ENCODE measurements around the gene WDR41. TPM values are rescaled to one million over a fixed set of nuclear protein-coding genes. Genes with fewer than 3 reads are reported as not detected.

The WDR41 gene
- total RNA-seq, 1 experiment from 2014 or later: 54.1 TPM

GRCh38 chr5:77390795-77391194 lies 101.3 kb downstream of the WDR41 start:
- Histone ChIP-seq H3K9me3 (ENCODE audit: control insufficient read depth in 1 of 2, insufficient read depth in 1 of 2, low read depth in 1 of 2, low read length in 2 of 2) (no peaks in the 10 kb centered on the region), H3K36me3 (ENCODE audit: control insufficient read depth in 1 of 2, insufficient read depth in 2 of 2, low read length in 2 of 2) (no peaks in the 10 kb centered on the region), H3K27me3 (ENCODE audit: insufficient read depth, low read length) (no peaks in the 10 kb centered on the region), H2AFZ (ENCODE audit: low read depth, low read length, poor library complexity, severe bottlenecking) (no peak overlapping the region), H3K4me3 (replicated peaks in 1 of 2; ENCODE audit: low read depth in 1 of 2, low read length in 2 of 2) (no peak overlapping the region), H3K27ac (ENCODE audit: low read depth, low read length) (no peak overlapping the region), H3K9ac (ENCODE audit: low read length) (no peak overlapping the region), H4K20me1 (ENCODE audit: insufficient read depth) (no peaks in the 10 kb centered on the region), H3K79me2 (ENCODE audit: insufficient read depth, low read length) (no peaks in the 10 kb centered on the region), H3K4me2 (ENCODE audit: low read length) (no peak overlapping the region), H3K4me1 (ENCODE audit: control insufficient read depth in 1 of 2, insufficient read depth in 2 of 2, low read length in 2 of 2) (no peaks in the 10 kb centered on the region), H3K9me2 (ENCODE audit: insufficient read depth) (no peaks in the 10 kb centered on the region)
- ChIA-PET POLR2A (no interaction called here), CTCF (no interaction called here), RAD21 (ENCODE audit: low non-redundant PET in 1 of 2, low total read pairs in 2 of 2, uncharacterized antibody in 2 of 2, unreplicated experiment in 2 of 2) (no interaction called here)
- DNase-seq (ENCODE audit: low read depth, low spot score) (no peak), ATAC-seq (no peak)
- TF ChIP-seq EGR1 (IDR thresholded peaks at IDR 0.05; ENCODE audit: low read depth) (no peak), POLR2A (IDR thresholded peaks at IDR 0.05; ENCODE audit: borderline replicate concordance, extremely low read depth, insufficient read depth, insufficient read length) (no peak), ZNF274 (IDR thresholded peaks at IDR 0.05; ENCODE audit: low read depth, low read length) (no peak)
- intact Hi-C loops (cut with micrococcal nuclease): no loop called here
- BruUV-seq (replicated peaks): no TSS peak

GRCh38 chr5:77390221-77390620 lies 101.9 kb downstream of the WDR41 start:
- H3K36me3 ChIP-seq (ENCODE audit: control insufficient read depth in 1 of 2, insufficient read depth in 2 of 2, low read length in 2 of 2): no peaks in the 10 kb centered on the region
- no TSS peak for BruUV-seq (replicated peaks)
- ChIA-PET POLR2A (no interaction called here), RAD21 (ENCODE audit: low non-redundant PET in 1 of 2, low total read pairs in 2 of 2, uncharacterized antibody in 2 of 2, unreplicated experiment in 2 of 2) (no interaction called here), CTCF (no interaction called here)
- no peak overlapping the region for H3K4me2 ChIP-seq (ENCODE audit: low read length)
- H3K9ac ChIP-seq (ENCODE audit: low read length): no peak overlapping the region
- H3K79me2 ChIP-seq (ENCODE audit: insufficient read depth, low read length): no peaks in the 10 kb centered on the region
- intact Hi-C loops (cut with micrococcal nuclease): no loop called here
- no peak for DNase-seq (ENCODE audit: low read depth, low spot score)
- no peaks in the 10 kb centered on the region for H4K20me1 ChIP-seq (ENCODE audit: insufficient read depth)
- ATAC-seq: no peak
- TF ChIP-seq RAD21 (IDR thresholded peaks at IDR 0.05; ENCODE audit: low read depth) (no peak), SP1 (IDR thresholded peaks at IDR 0.05; ENCODE audit: low read depth) (no peak), EGR1 (IDR thresholded peaks at IDR 0.05; ENCODE audit: low read depth) (no peak), TCF7L2 (IDR thresholded peaks at IDR 0.05; ENCODE audit: borderline replicate concordance, extremely low read depth, insufficient read depth, insufficient read length) (no peak), MAX (IDR thresholded peaks at IDR 0.05) (no peak), SRF (IDR thresholded peaks at IDR 0.05; ENCODE audit: low read depth) (no peak), CEBPB (IDR thresholded peaks at IDR 0.05; ENCODE audit: low read depth) (no peak), YY1 (IDR thresholded peaks at IDR 0.05; ENCODE audit: extremely low read depth, insufficient replicate concordance, low read depth, low read length) (no peak), FOSL1 (IDR thresholded peaks at IDR 0.05; ENCODE audit: low read depth) (no peak), CBX3 (IDR thresholded peaks at IDR 0.05; ENCODE audit: low read depth) (no peak), ZFX (IDR thresholded peaks at IDR 0.05) (no peak), ZNF274 (IDR thresholded peaks at IDR 0.05; ENCODE audit: low read depth, low read length) (no peak), POLR2A (IDR thresholded peaks at IDR 0.05; ENCODE audit: borderline replicate concordance, extremely low read depth, insufficient read depth, insufficient read length) (no peak), SIN3A (IDR thresholded peaks at IDR 0.05; ENCODE audit: low read depth) (no peak)
- TF ChIP-seq, protein P1, sequence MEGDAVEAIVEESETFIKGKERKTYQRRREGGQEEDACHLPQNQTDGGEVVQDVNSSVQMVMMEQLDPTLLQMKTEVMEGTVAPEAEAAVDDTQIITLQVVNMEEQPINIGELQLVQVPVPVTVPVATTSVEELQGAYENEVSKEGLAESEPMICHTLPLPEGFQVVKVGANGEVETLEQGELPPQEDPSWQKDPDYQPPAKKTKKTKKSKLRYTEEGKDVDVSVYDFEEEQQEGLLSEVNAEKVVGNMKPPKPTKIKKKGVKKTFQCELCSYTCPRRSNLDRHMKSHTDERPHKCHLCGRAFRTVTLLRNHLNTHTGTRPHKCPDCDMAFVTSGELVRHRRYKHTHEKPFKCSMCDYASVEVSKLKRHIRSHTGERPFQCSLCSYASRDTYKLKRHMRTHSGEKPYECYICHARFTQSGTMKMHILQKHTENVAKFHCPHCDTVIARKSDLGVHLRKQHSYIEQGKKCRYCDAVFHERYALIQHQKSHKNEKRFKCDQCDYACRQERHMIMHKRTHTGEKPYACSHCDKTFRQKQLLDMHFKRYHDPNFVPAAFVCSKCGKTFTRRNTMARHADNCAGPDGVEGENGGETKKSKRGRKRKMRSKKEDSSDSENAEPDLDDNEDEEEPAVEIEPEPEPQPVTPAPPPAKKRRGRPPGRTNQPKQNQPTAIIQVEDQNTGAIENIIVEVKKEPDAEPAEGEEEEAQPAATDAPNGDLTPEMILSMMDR (IDR thresholded peaks at IDR 0.05 in 2 of 3, conservative IDR thresholded peaks at IDR 0.05 in 1 of 3; ENCODE audit: borderline replicate concordance in 1 of 3, insufficient read depth in 1 of 3, low read depth in 2 of 3, low read length in 2 of 3): no peak
- TF ChIP-seq, protein P2, sequence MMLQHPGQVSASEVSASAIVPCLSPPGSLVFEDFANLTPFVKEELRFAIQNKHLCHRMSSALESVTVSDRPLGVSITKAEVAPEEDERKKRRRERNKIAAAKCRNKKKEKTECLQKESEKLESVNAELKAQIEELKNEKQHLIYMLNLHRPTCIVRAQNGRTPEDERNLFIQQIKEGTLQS (IDR thresholded peaks at IDR 0.05): no peak
- TF ChIP-seq, protein P3, sequence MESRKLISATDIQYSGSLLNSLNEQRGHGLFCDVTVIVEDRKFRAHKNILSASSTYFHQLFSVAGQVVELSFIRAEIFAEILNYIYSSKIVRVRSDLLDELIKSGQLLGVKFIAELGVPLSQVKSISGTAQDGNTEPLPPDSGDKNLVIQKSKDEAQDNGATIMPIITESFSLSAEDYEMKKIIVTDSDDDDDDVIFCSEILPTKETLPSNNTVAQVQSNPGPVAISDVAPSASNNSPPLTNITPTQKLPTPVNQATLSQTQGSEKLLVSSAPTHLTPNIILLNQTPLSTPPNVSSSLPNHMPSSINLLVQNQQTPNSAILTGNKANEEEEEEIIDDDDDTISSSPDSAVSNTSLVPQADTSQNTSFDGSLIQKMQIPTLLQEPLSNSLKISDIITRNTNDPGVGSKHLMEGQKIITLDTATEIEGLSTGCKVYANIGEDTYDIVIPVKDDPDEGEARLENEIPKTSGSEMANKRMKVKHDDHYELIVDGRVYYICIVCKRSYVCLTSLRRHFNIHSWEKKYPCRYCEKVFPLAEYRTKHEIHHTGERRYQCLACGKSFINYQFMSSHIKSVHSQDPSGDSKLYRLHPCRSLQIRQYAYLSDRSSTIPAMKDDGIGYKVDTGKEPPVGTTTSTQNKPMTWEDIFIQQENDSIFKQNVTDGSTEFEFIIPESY (IDR thresholded peaks at IDR 0.05; ENCODE audit: extremely low read depth, insufficient replicate concordance, low read length): no peak
- H3K4me1 ChIP-seq (ENCODE audit: control insufficient read depth in 1 of 2, insufficient read depth in 2 of 2, low read length in 2 of 2): no peaks in the 10 kb centered on the region
- no peak overlapping the region for H3K4me3 ChIP-seq (replicated peaks in 1 of 2; ENCODE audit: low read depth in 1 of 2, low read length in 2 of 2)
- no peak overlapping the region for H3K27ac ChIP-seq (ENCODE audit: low read depth, low read length)
- H3K9me2 ChIP-seq (ENCODE audit: insufficient read depth): no peaks in the 10 kb centered on the region
- no peaks in the 10 kb centered on the region for H3K9me3 ChIP-seq (ENCODE audit: control insufficient read depth in 1 of 2, insufficient read depth in 1 of 2, low read depth in 1 of 2, low read length in 2 of 2)
- no peaks in the 10 kb centered on the region for H3K27me3 ChIP-seq (ENCODE audit: insufficient read depth, low read length)
- no peak overlapping the region for H2AFZ ChIP-seq (ENCODE audit: low read depth, low read length, poor library complexity, severe bottlenecking)

All from HCT116 (cell line).